Gastroesophageal sphincter (tissue), 3 donors: ENCODE results near the gene LINC00237.

Experiments
- EP300 ChIP-seq: sonication (generic); formaldehyde crosslinking; IDR thresholded peaks from one replicate; pipeline ENCODE4 v1.6.1; 2017; ENCODE audit warnings: antibody characterized with exemption, mild to moderate bottlenecking
- POLR2A ChIP-seq, 2 donors: fragments of 450-650 bp; IDR thresholded peaks; one replicate each; pipeline ENCODE4 v1.6.1; 2017; ENCODE audit warnings: antibody characterized with exemption in 2 of 2, mild to moderate bottlenecking in 2 of 2, moderate library complexity in 1 of 2
- POLR2AphosphoS5 ChIP-seq: sonication (generic); formaldehyde crosslinking; IDR thresholded peaks from one replicate; pipeline ENCODE4 v1.6.1; 2017; ENCODE audit warnings: antibody characterized with exemption
- TF ChIP-seq, protein P1 (sequence below), 4 experiments: fragments of 200-600 bp in 2 of 4; fragments of 450-650 bp in 2 of 4; sonication (generic) in 1 of 4; IDR thresholded peaks; one replicate each; pipeline ENCODE4 v1.5.1; 2017 to 2019; ENCODE audit warnings: antibody characterized with exemption in 4 of 4, mild to moderate bottlenecking in 2 of 4, moderate library complexity in 2 of 4

DNA sequence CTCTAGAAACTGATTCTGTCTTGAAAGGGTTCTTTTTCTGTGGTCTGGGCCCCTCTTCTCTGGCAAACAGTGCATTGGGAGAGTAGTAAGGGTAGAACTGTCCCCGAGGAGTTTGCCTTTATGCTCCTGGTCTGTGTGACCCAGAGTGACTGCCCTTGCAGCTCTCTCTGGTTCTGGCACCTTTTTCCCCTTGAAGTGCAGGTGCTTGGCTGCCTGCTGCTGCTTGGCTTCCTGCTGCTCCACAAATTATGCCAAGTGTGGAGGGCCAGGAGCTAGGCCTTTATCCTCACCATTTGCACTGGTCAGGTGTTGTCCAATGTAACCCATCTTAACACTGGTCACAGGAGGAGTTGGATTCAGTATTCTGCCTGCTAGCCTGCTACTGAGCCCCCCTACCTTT is 30.9 kb upstream of the LINC00237 start:
- TF ChIP-seq POLR2A (IDR thresholded peaks at IDR 0.05) (no peak), POLR2AphosphoS5 (no peak), EP300 (no peak)
- TF ChIP-seq, protein P1, sequence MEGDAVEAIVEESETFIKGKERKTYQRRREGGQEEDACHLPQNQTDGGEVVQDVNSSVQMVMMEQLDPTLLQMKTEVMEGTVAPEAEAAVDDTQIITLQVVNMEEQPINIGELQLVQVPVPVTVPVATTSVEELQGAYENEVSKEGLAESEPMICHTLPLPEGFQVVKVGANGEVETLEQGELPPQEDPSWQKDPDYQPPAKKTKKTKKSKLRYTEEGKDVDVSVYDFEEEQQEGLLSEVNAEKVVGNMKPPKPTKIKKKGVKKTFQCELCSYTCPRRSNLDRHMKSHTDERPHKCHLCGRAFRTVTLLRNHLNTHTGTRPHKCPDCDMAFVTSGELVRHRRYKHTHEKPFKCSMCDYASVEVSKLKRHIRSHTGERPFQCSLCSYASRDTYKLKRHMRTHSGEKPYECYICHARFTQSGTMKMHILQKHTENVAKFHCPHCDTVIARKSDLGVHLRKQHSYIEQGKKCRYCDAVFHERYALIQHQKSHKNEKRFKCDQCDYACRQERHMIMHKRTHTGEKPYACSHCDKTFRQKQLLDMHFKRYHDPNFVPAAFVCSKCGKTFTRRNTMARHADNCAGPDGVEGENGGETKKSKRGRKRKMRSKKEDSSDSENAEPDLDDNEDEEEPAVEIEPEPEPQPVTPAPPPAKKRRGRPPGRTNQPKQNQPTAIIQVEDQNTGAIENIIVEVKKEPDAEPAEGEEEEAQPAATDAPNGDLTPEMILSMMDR (IDR thresholded peaks at IDR 0.05): no peak
